Naive thymus-derived CD4-positive, alpha-beta T cell (primary cell): ENCODE results near the gene ROBO1. TPM values are rescaled to one million over a fixed set of nuclear protein-coding genes. Genes with fewer than 3 reads are reported as not detected.

ENCODE experiments used
- ATAC-seq: fragments of 150-1000 bp; cut with Tn5 transposase; 2 replicates; pipeline ENCODE4 v1.10.0; 2021; ENCODE audit warnings: mild to moderate bottlenecking, moderate library complexity
- CTCF ChIA-PET: fragments of 350-600 bp; sonication (Branson Sonifier 250); formaldehyde crosslinking; loops from one replicate; lab custom pipeline; 2021; ENCODE audit warnings: antibody characterized with exemption; lab: Charles Lee
- POLR2A ChIA-PET: fragments of 350-600 bp; sonication (Branson Sonifier 250); formaldehyde crosslinking; loops from one replicate; lab custom pipeline; 2021; ENCODE audit warnings: antibody characterized with exemption, inconsistent platforms; lab: Charles Lee
- DNase-seq, 9 donors: peaks; one replicate each; pipeline versions ENCODE4 v3.0.0 to v3.0.0-alpha.2; 2020 to 2022; ENCODE audit warnings: mixed read lengths in 1 of 9
- H3K27ac ChIP-seq: one replicate; pipeline ENCODE4 v1.7.0; 2013; ENCODE audit warnings: mild to moderate bottlenecking, low read depth, low read length, moderate library complexity
- H3K27me3 ChIP-seq, 2 donors: one replicate each; pipeline ENCODE4 v1.7.0; 2013; ENCODE audit warnings: low read length in 2 of 2, mild to moderate bottlenecking in 2 of 2, moderate library complexity in 2 of 2; ENCODE audit not compliant: control insufficient read depth in 2 of 2, insufficient read depth in 2 of 2
- H3K36me3 ChIP-seq, 3 experiments: 1 replicate in 2 of 3; 2 replicates in 1 of 3; pipeline ENCODE4 v1.7.0; 2013; ENCODE audit warnings: low read length in 3 of 3, mild to moderate bottlenecking in 3 of 3, moderate library complexity in 1 of 3; ENCODE audit not compliant: insufficient read depth in 3 of 3, control insufficient read depth in 2 of 3
- H3K4me1 ChIP-seq, 2 donors: one replicate each; pipeline ENCODE4 v1.7.0; 2013; ENCODE audit warnings: low read length in 2 of 2, mild to moderate bottlenecking in 2 of 2, moderate library complexity in 1 of 2; ENCODE audit not compliant: control insufficient read depth in 2 of 2, insufficient read depth in 2 of 2
- H3K4me3 ChIP-seq: 2 replicates; pipeline ENCODE4 v1.7.0; 2013; ENCODE audit warnings: mild to moderate bottlenecking, low read length
- H3K9me3 ChIP-seq, 3 experiments: 1 replicate in 2 of 3; 2 replicates in 1 of 3; pipeline ENCODE4 v1.7.0; 2013; ENCODE audit warnings: low read length in 3 of 3; ENCODE audit not compliant: control insufficient read depth in 2 of 3
- H3K27ac Mint-ChIP-seq, 9 donors: one replicate each; pipeline ENCODE4 v1.8.0; 2020 to 2022; ENCODE audit warnings: mixed read lengths in 9 of 9, mild to moderate bottlenecking in 8 of 9, moderate library complexity in 5 of 9, inconsistent platforms in 2 of 9
- H3K27me3 Mint-ChIP-seq, 5 donors: one replicate each; pipeline ENCODE4 v1.8.0; 2021 to 2022; ENCODE audit warnings: mixed read lengths in 5 of 5, mild to moderate bottlenecking in 1 of 5
- H3K36me3 Mint-ChIP-seq, 5 donors: one replicate each; pipeline ENCODE4 v1.8.0; 2020 to 2022; ENCODE audit warnings: mixed read lengths in 5 of 5, mild to moderate bottlenecking in 3 of 5, inconsistent platforms in 1 of 5
- H3K4me1 Mint-ChIP-seq, 7 donors: one replicate each; pipeline ENCODE4 v1.8.0; 2020 to 2022; ENCODE audit warnings: mixed read lengths in 7 of 7, mild to moderate bottlenecking in 3 of 7, inconsistent platforms in 1 of 7
- H3K4me3 Mint-ChIP-seq, 10 donors: one replicate each; pipeline ENCODE4 v1.8.0; 2020 to 2022; ENCODE audit warnings: mild to moderate bottlenecking in 10 of 10, mixed read lengths in 10 of 10, moderate library complexity in 6 of 10, inconsistent platforms in 2 of 10
- H3K9me3 Mint-ChIP-seq, 11 donors: one replicate each; pipeline ENCODE4 v1.8.0; 2020 to 2022; ENCODE audit warnings: mixed read lengths in 11 of 11, mild to moderate bottlenecking in 4 of 11, inconsistent platforms in 1 of 11, moderate library complexity in 1 of 11
- intact Hi-C, 2 donors: fragments of 100-400 bp; cut with micrococcal nuclease; formaldehyde crosslinking; loops; one replicate each; pipeline ENCODE4 v1.15.1; 2023
- polyA plus RNA-seq, 2 donors: library from polyadenylated mRNA; unstranded; fragments of 300-500 nt; fragmentation: Illumina TruSeq; gene quantifications; one replicate each; pipeline ENCODE4 v1.2.3, GENCODE V29; 2021
- total RNA-seq, 6 experiments: library from RNA in 5 of 6; stranded (reverse) in 5 of 6; gene quantifications; 1 replicate in 5 of 6; 2 replicates in 1 of 6; pipeline ENCODE4 v1.2.3 and lab custom pipeline; 2021 to 2026

ROBO1 gene
- total and polyA plus RNA-seq, 7 experiments from 2014 or later, result 0.08 to 0.59 (median 0.26) TPM; not detected in 2

GRCh38 chr3:79618883-79619282 is 148.9 kb downstream of the ROBO1 start:
- CTCF ChIA-PET, result no interaction called here
- Histone ChIP-seq H3K36me3 (no peaks in the 10 kb centered on the region), H3K27me3 (no peaks in the 10 kb centered on the region), H3K27ac (no peak overlapping the region), H3K4me1 (no peaks in the 10 kb centered on the region), H3K9me3 (peaks cover 0 to 23% (median 0%) of the 10 kb centered on the region in 3 experiments), H3K4me3 (no peak overlapping the region)
- no peak for DNase-seq
- Mint-ChIP-seq H3K4me3 (no peak overlapping the region), H3K4me1 (no peaks in the 10 kb centered on the region), H3K27ac (no peak overlapping the region), H3K27me3 (no peaks in the 10 kb centered on the region), H3K9me3 (peaks cover 15 to 67% (median 42%) of the 10 kb centered on the region in 11 donors), H3K36me3 (peaks cover 0 to 11% (median 0%) of the 10 kb centered on the region in 5 donors)
- intact Hi-C loops, result no loop called here
- POLR2A ChIA-PET, result no interaction called here
- ATAC-seq, result no peak

GRCh38 chr3:79606414-79606813 is 161.4 kb downstream of the ROBO1 start:
- H3K27ac ChIP-seq, result no peak overlapping the region
- Mint-ChIP-seq H3K9me3 (peaks cover 2 to 26% (median 9%) of the 10 kb centered on the region in 11 donors), H3K36me3 (peaks cover 0 to 3% (median 0%) of the 10 kb centered on the region in 5 donors), H3K27me3 (no peaks in the 10 kb centered on the region), H3K27ac (no peak overlapping the region), H3K4me1 (no peaks in the 10 kb centered on the region), H3K4me3 (no peak overlapping the region)
- DNase-seq (no peak), ATAC-seq (no peak)
- no peaks in the 10 kb centered on the region for H3K27me3 ChIP-seq
- H3K4me3 ChIP-seq, result no peak overlapping the region
- no peaks in the 10 kb centered on the region for H3K36me3 ChIP-seq
- intact Hi-C loops, result no loop called here
- H3K4me1 ChIP-seq, result no peaks in the 10 kb centered on the region
- ChIA-PET CTCF (no interaction called here), POLR2A (no interaction called here)
- no peaks in the 10 kb centered on the region for H3K9me3 ChIP-seq

- peaks cover 0 to 3% (median 0%) of the 10 kb centered on the region in 5 donors for H3K36me3 Mint-ChIP-seq
- Histone ChIP-seq H3K4me1 (no peaks in the 10 kb centered on the region), H3K36me3 (no peaks in the 10 kb centered on the region), H3K4me3 (no peak overlapping the region), H3K9me3 (no peaks in the 10 kb centered on the region), H3K27ac (no peak overlapping the region), H3K27me3 (no peaks in the 10 kb centered on the region)
- intact Hi-C loops, result no loop called here
- POLR2A ChIA-PET, result no interaction called here
- no peak overlapping the region for H3K4me3 Mint-ChIP-seq
- no peaks in the 10 kb centered on the region for H3K27me3 Mint-ChIP-seq
- no peak overlapping the region for H3K27ac Mint-ChIP-seq
- H3K9me3 Mint-ChIP-seq, result peaks cover 3 to 33% (median 10%) of the 10 kb centered on the region in 11 donors
- ATAC-seq (no peak), DNase-seq (no peak)
- CTCF ChIA-PET, result no interaction called here
- H3K4me1 Mint-ChIP-seq, result no peaks in the 10 kb centered on the region
Observed at GRCh38 chr3:79604681-79605080, 163.1 kb downstream of the ROBO1 start.

- Histone ChIP-seq H3K27me3 (no peaks in the 10 kb centered on the region), H3K36me3 (no peaks in the 10 kb centered on the region), H3K4me1 (no peaks in the 10 kb centered on the region), H3K9me3 (no peaks in the 10 kb centered on the region), H3K27ac (no peak overlapping the region), H3K4me3 (no peak overlapping the region)
- DNase-seq, result no peak
- ATAC-seq, result no peak
- intact Hi-C loops, result no loop called here
- H3K27ac Mint-ChIP-seq, result no peak overlapping the region
- H3K4me1 Mint-ChIP-seq, result no peaks in the 10 kb centered on the region
- no peak overlapping the region for H3K4me3 Mint-ChIP-seq
- H3K9me3 Mint-ChIP-seq, result peaks cover 0 to 28% (median 6%) of the 10 kb centered on the region in 11 donors
- CTCF ChIA-PET, result no interaction called here
- H3K36me3 Mint-ChIP-seq, result no peaks in the 10 kb centered on the region
- no peaks in the 10 kb centered on the region for H3K27me3 Mint-ChIP-seq
- POLR2A ChIA-PET, result no interaction called here
Observed at GRCh38 chr3:79602385-79602784, 165.4 kb downstream of the ROBO1 start.

- Histone ChIP-seq H3K4me3 (no peak overlapping the region), H3K27me3 (no peaks in the 10 kb centered on the region), H3K4me1 (no peaks in the 10 kb centered on the region), H3K36me3 (no peaks in the 10 kb centered on the region), H3K27ac (no peak overlapping the region), H3K9me3 (no peaks in the 10 kb centered on the region)
- H3K4me3 Mint-ChIP-seq, result no peak overlapping the region
- no peaks in the 10 kb centered on the region for H3K36me3 Mint-ChIP-seq
- intact Hi-C loops, result no loop called here
- H3K27ac Mint-ChIP-seq, result no peak overlapping the region
- no peak for ATAC-seq
- POLR2A ChIA-PET, result no interaction called here
- H3K9me3 Mint-ChIP-seq, result peaks cover 0 to 22% (median 3%) of the 10 kb centered on the region in 11 donors
- no peaks in the 10 kb centered on the region for H3K4me1 Mint-ChIP-seq
- CTCF ChIA-PET, result no interaction called here
- no peaks in the 10 kb centered on the region for H3K27me3 Mint-ChIP-seq
- no peak for DNase-seq
Observed at GRCh38 chr3:79598594-79598993, 169.2 kb downstream of the ROBO1 start.

GRCh38 chr3:79597709-79598108 is 170.1 kb downstream of the ROBO1 start:
- no peaks in the 10 kb centered on the region for H3K36me3 Mint-ChIP-seq
- Histone ChIP-seq H3K36me3 (no peaks in the 10 kb centered on the region), H3K4me1 (no peaks in the 10 kb centered on the region), H3K4me3 (no peak overlapping the region), H3K9me3 (no peaks in the 10 kb centered on the region), H3K27me3 (no peaks in the 10 kb centered on the region), H3K27ac (no peak overlapping the region)
- ChIA-PET CTCF (no interaction called here), POLR2A (no interaction called here)
- no peaks in the 10 kb centered on the region for H3K27me3 Mint-ChIP-seq
- H3K4me1 Mint-ChIP-seq, result no peaks in the 10 kb centered on the region
- intact Hi-C loops, result no loop called here
- no peak overlapping the region for H3K4me3 Mint-ChIP-seq
- ATAC-seq (no peak), DNase-seq (no peak)
- H3K27ac Mint-ChIP-seq, result no peak overlapping the region
- H3K9me3 Mint-ChIP-seq, result peaks cover 0 to 22% (median 3%) of the 10 kb centered on the region in 11 donors

- Histone ChIP-seq H3K27ac (no peak overlapping the region), H3K27me3 (no peaks in the 10 kb centered on the region), H3K36me3 (no peaks in the 10 kb centered on the region), H3K9me3 (no peaks in the 10 kb centered on the region), H3K4me1 (no peaks in the 10 kb centered on the region), H3K4me3 (no peak overlapping the region)
- H3K4me1 Mint-ChIP-seq, result no peaks in the 10 kb centered on the region
- no peak overlapping the region for H3K27ac Mint-ChIP-seq
- ATAC-seq, result no peak
- peaks cover 0 to 12% (median 0%) of the 10 kb centered on the region in 11 donors for H3K9me3 Mint-ChIP-seq
- H3K4me3 Mint-ChIP-seq, result no peak overlapping the region
- intact Hi-C loops, result no loop called here
- POLR2A ChIA-PET, result no interaction called here
- H3K27me3 Mint-ChIP-seq, result no peaks in the 10 kb centered on the region
- H3K36me3 Mint-ChIP-seq, result no peaks in the 10 kb centered on the region
- CTCF ChIA-PET, result no interaction called here
- no peak for DNase-seq
Observed at GRCh38 chr3:79587150-79587549, 180.6 kb downstream of the ROBO1 start.
